Measurements from ENCODE around the gene MAN2A1.

- no peak for TF ChIP-seq TOX (CRISPR knock-in tag; IDR thresholded peaks at IDR 0.05; ENCODE audit: borderline replicate concordance)
- TF ChIP-seq, protein P1, sequence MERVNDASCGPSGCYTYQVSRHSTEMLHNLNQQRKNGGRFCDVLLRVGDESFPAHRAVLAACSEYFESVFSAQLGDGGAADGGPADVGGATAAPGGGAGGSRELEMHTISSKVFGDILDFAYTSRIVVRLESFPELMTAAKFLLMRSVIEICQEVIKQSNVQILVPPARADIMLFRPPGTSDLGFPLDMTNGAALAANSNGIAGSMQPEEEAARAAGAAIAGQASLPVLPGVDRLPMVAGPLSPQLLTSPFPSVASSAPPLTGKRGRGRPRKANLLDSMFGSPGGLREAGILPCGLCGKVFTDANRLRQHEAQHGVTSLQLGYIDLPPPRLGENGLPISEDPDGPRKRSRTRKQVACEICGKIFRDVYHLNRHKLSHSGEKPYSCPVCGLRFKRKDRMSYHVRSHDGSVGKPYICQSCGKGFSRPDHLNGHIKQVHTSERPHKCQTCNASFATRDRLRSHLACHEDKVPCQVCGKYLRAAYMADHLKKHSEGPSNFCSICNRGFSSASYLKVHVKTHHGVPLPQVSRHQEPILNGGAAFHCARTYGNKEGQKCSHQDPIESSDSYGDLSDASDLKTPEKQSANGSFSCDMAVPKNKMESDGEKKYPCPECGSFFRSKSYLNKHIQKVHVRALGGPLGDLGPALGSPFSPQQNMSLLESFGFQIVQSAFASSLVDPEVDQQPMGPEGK (CRISPR knock-in tag; IDR thresholded peaks at IDR 0.05; ENCODE audit: borderline replicate concordance): no peak
- no peak for TF ChIP-seq SNAI2 (CRISPR knock-in tag; IDR thresholded peaks at IDR 0.05)
- no peak for TF ChIP-seq GLIS3 (CRISPR knock-in tag; IDR thresholded peaks at IDR 0.05)
- TF ChIP-seq, protein P2, sequence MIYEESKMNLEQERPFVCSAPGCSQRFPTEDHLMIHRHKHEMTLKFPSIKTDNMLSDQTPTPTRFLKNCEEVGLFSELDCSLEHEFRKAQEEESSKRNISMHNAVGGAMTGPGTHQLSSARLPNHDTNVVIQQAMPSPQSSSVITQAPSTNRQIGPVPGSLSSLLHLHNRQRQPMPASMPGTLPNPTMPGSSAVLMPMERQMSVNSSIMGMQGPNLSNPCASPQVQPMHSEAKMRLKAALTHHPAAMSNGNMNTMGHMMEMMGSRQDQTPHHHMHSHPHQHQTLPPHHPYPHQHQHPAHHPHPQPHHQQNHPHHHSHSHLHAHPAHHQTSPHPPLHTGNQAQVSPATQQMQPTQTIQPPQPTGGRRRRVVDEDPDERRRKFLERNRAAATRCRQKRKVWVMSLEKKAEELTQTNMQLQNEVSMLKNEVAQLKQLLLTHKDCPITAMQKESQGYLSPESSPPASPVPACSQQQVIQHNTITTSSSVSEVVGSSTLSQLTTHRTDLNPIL (CRISPR knock-in tag; IDR thresholded peaks at IDR 0.05; ENCODE audit: low read depth): no peak
- no peak for TF ChIP-seq ESRRG (CRISPR knock-in tag; IDR thresholded peaks at IDR 0.05)
- TF ChIP-seq, protein P3, sequence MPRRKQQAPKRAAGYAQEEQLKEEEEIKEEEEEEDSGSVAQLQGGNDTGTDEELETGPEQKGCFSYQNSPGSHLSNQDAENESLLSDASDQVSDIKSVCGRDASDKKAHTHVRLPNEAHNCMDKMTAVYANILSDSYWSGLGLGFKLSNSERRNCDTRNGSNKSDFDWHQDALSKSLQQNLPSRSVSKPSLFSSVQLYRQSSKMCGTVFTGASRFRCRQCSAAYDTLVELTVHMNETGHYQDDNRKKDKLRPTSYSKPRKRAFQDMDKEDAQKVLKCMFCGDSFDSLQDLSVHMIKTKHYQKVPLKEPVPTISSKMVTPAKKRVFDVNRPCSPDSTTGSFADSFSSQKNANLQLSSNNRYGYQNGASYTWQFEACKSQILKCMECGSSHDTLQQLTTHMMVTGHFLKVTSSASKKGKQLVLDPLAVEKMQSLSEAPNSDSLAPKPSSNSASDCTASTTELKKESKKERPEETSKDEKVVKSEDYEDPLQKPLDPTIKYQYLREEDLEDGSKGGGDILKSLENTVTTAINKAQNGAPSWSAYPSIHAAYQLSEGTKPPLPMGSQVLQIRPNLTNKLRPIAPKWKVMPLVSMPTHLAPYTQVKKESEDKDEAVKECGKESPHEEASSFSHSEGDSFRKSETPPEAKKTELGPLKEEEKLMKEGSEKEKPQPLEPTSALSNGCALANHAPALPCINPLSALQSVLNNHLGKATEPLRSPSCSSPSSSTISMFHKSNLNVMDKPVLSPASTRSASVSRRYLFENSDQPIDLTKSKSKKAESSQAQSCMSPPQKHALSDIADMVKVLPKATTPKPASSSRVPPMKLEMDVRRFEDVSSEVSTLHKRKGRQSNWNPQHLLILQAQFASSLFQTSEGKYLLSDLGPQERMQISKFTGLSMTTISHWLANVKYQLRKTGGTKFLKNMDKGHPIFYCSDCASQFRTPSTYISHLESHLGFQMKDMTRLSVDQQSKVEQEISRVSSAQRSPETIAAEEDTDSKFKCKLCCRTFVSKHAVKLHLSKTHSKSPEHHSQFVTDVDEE (CRISPR knock-in tag; IDR thresholded peaks at IDR 0.05): no peak
Measured at GRCh38 chr5:109674596-109674995, 15.1 kb upstream of the MAN2A1 start.
